Natural killer cell (primary cell): ENCODE data around the gene ARHGEF26. TPM values are rescaled to one million over a fixed set of nuclear protein-coding genes. Genes with fewer than 3 reads are reported as not detected.

ENCODE experiments used
- ATAC-seq, 3 donors: fragments of 150-1000 bp in 2 of 3; fragments of 200-7000 bp in 1 of 3; cut with Tn5 transposase; 1 replicate in 1 of 3; 2 replicates in 2 of 3; pipeline ENCODE4 v1.10.0; 2021; ENCODE audit warnings: mild to moderate bottlenecking in 2 of 3, moderate library complexity in 2 of 3
- DNase-seq, 2 donors: peaks; one replicate each; pipeline versions ENCODE4 v3.0.0 to v3.0.0-alpha.2; 2013 to 2021; ENCODE audit warnings: mixed read lengths in 1 of 2
- H3K27ac ChIP-seq: one replicate; pipeline ENCODE4 v1.5.1; 2013; ENCODE audit warnings: mild to moderate bottlenecking, low read length
- H3K27me3 ChIP-seq: one replicate; pipeline ENCODE4 v1.6.1; 2013; ENCODE audit warnings: low read length; ENCODE audit not compliant: control insufficient read depth, insufficient read depth
- H3K36me3 ChIP-seq: one replicate; pipeline ENCODE4 v1.6.1; 2013; ENCODE audit warnings: low read length; ENCODE audit not compliant: control insufficient read depth, insufficient read depth
- H3K4me1 ChIP-seq: one replicate; pipeline ENCODE4 v1.6.1; 2013; ENCODE audit warnings: low read length; ENCODE audit not compliant: control insufficient read depth, insufficient read depth
- H3K4me3 ChIP-seq: one replicate; pipeline ENCODE4 v1.5.1; 2013; ENCODE audit warnings: low read length
- H3K9me3 ChIP-seq: one replicate; pipeline ENCODE4 v1.6.1; 2013; ENCODE audit warnings: low read length; ENCODE audit not compliant: control insufficient read depth, insufficient read depth
- H3K27ac Mint-ChIP-seq, 2 donors: one replicate each; pipeline ENCODE4 v1.8.0; 2022; ENCODE audit warnings: mild to moderate bottlenecking in 2 of 2, mixed read lengths in 2 of 2, moderate library complexity in 1 of 2
- H3K27me3 Mint-ChIP-seq, 2 donors: one replicate each; pipeline ENCODE4 v1.8.0; 2022; ENCODE audit warnings: low read depth in 2 of 2, mixed read lengths in 2 of 2
- H3K36me3 Mint-ChIP-seq: one replicate; pipeline ENCODE4 v1.8.0; 2022; ENCODE audit warnings: mixed read lengths
- H3K4me1 Mint-ChIP-seq, 2 donors: one replicate each; pipeline ENCODE4 v1.8.0; 2022; ENCODE audit warnings: mixed read lengths in 2 of 2
- H3K4me3 Mint-ChIP-seq: one replicate; pipeline ENCODE4 v1.8.0; 2022; ENCODE audit warnings: mild to moderate bottlenecking, moderate library complexity, mixed read lengths
- H3K9me3 Mint-ChIP-seq, 2 donors: one replicate each; pipeline ENCODE4 v1.8.0; 2022; ENCODE audit warnings: mixed read lengths in 2 of 2
- CTCF ChIP-seq: fragments of 200-600 bp; IDR thresholded peaks from one replicate; pipeline ENCODE4 v1.8.0; 2022; ENCODE audit warnings: antibody characterized with exemption
- WGBS: methylation state at CpG from one replicate; pipeline ENCODE4 v1.1.7; 2013; ENCODE audit warnings: missing lambda C conversion rate; ENCODE audit not compliant: insufficient coverage; 5-methylcytosine and 5-hydroxymethylcytosine counted together
- intact Hi-C: fragments of 100-400 bp; cut with micrococcal nuclease; formaldehyde crosslinking; loops from one replicate; pipeline ENCODE4 v1.14.2; 2022
- total RNA-seq, 4 donors: library from RNA; stranded (reverse); fragments of 120-200 nt in 1 of 4; gene quantifications; one replicate each; pipeline versions ENCODE4 v1.2.3 to v1.2.4, GENCODE V29; 2013 to 2022

The ARHGEF26 gene
- total RNA-seq, 3 donors from 2014 or later (not counting 1 experiment from before 2014, with no cell fraction given) = 0.20 TPM; not detected in 2

GRCh38 chr3:154151969-154152368 is 30.8 kb downstream of the ARHGEF26 start:
- Histone ChIP-seq H3K4me3 (no peak overlapping the region), H3K27me3 (no peaks in the 10 kb centered on the region), H3K4me1 (no peaks in the 10 kb centered on the region), H3K36me3 (no peaks in the 10 kb centered on the region), H3K9me3 (no peaks in the 10 kb centered on the region), H3K27ac (no peak overlapping the region)
- peaks cover 0 to 8% of the 10 kb centered on the region in 2 donors for H3K27me3 Mint-ChIP-seq
- TF ChIP-seq CTCF = no peak
- H3K27ac Mint-ChIP-seq = no peak overlapping the region
- no peaks in the 10 kb centered on the region for H3K4me1 Mint-ChIP-seq
- H3K36me3 Mint-ChIP-seq = no peaks in the 10 kb centered on the region
- no peaks in the 10 kb centered on the region for H3K9me3 Mint-ChIP-seq
- WGBS = 88% methylated on average over 1 of the region's 1 CpG
- intact Hi-C loops = no loop called here
- ATAC-seq (no peak), DNase-seq (no peak)
- H3K4me3 Mint-ChIP-seq = no peak overlapping the region

DNA sequence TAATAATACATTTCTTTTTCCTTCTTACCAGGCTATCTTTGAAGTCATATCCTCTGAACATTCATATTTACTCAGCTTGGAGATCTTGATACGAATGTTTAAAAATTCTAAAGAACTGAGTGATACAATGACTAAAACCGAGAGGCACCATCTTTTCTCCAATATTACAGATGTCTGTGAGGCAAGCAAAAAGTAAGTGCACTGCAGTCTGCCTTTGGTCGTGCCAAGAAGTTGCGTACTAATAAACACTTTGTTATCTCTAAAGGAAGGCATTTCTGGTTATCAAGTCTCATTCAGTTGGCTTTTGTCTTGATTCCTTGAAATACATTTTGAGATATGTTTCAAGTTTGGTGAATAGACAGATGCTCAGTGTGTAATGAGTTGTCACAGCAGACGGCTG is 31.6 kb downstream of the ARHGEF26 start:
- Mint-ChIP-seq H3K27ac (no peak overlapping the region), H3K4me3 (no peak overlapping the region), H3K27me3 (peaks cover 0 to 13% of the 10 kb centered on the region in 2 donors), H3K9me3 (no peaks in the 10 kb centered on the region), H3K36me3 (no peaks in the 10 kb centered on the region), H3K4me1 (no peaks in the 10 kb centered on the region)
- no peak for DNase-seq
- Histone ChIP-seq H3K4me1 (no peaks in the 10 kb centered on the region), H3K9me3 (no peaks in the 10 kb centered on the region), H3K27ac (no peak overlapping the region), H3K27me3 (no peaks in the 10 kb centered on the region), H3K36me3 (no peaks in the 10 kb centered on the region), H3K4me3 (no peak overlapping the region)
- 87% methylated on average over 5 of the region's 5 CpGs for WGBS
- intact Hi-C loops = no loop called here
- ATAC-seq = no peak
- no peak for TF ChIP-seq CTCF

DNA sequence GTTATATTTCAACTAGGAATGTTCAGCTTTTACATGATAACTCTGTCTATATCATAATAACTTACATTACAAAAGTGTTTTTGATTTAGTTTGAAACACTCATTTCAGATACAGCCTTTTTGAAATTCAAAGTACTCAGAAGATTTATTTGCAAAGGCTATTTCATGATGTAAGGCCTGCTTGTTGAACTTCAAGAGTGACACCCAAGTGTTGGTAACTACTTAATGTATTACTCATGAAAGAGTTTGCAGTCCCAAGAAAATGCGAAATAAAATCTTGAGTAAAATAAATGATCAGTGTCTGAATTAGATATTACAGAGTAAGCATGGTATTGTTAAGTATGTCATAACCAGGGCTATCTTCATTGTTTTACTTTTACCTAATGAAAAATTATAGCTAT is 35.3 kb downstream of the ARHGEF26 start:
- Mint-ChIP-seq H3K4me3 (no peak overlapping the region), H3K27me3 (peaks cover 0 to 24% of the 10 kb centered on the region in 2 donors), H3K4me1 (no peaks in the 10 kb centered on the region), H3K27ac (no peak overlapping the region), H3K36me3 (no peaks in the 10 kb centered on the region), H3K9me3 (peaks cover 0 to 2% of the 10 kb centered on the region in 2 donors)
- Histone ChIP-seq H3K27ac (no peak overlapping the region), H3K36me3 (no peaks in the 10 kb centered on the region), H3K9me3 (no peaks in the 10 kb centered on the region), H3K27me3 (no peaks in the 10 kb centered on the region), H3K4me3 (no peak overlapping the region), H3K4me1 (no peaks in the 10 kb centered on the region)
- DNase-seq (no peak), ATAC-seq (no peak)
- WGBS = 86% methylated on average over 1 of the region's 1 CpG
- TF ChIP-seq CTCF = no peak
- intact Hi-C loops = no loop called here

DNA sequence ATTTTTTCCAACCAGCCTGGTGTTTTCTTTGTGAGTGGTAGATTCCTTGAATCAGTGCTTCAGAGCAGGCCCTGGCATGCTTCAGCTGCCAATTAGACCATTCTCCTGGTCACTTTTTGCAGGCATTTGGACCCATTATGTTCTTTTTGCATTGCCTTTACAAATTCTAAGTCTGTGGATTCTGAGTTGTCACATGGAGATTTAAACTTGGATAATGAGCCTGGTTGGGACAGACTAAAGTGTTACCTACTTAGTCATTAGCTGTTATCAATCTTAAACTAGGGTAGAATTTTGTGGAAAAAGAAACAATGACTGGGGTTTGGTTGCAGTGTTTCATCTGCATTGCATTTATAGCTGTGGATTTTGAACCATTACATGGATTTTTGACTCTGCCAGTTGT is 40.6 kb downstream of the ARHGEF26 start:
- no peak for TF ChIP-seq CTCF
- no peak for DNase-seq
- Histone ChIP-seq H3K27ac (no peak overlapping the region), H3K36me3 (no peaks in the 10 kb centered on the region), H3K4me3 (no peak overlapping the region), H3K4me1 (no peaks in the 10 kb centered on the region), H3K9me3 (no peaks in the 10 kb centered on the region), H3K27me3 (no peaks in the 10 kb centered on the region)
- H3K27me3 Mint-ChIP-seq = peaks cover 0 to 17% of the 10 kb centered on the region in 2 donors
- no peaks in the 10 kb centered on the region for H3K36me3 Mint-ChIP-seq
- H3K4me1 Mint-ChIP-seq = no peaks in the 10 kb centered on the region
- intact Hi-C loops = no loop called here
- no peak overlapping the region for H3K4me3 Mint-ChIP-seq
- ATAC-seq = no peak
- H3K9me3 Mint-ChIP-seq = peaks cover 0 to 2% of the 10 kb centered on the region in 2 donors
- no peak overlapping the region for H3K27ac Mint-ChIP-seq
